Measurements from ENCODE around the gene KRTAP10-7.
A peak's percentile ranks its signal among the peaks of the same experiment; 100 is the strongest.
"Not testable (repeated sequence)": the region's sequence is repeated elsewhere in the genome, so short reads cannot be mapped to it uniquely, and the experiment has no call there.

KRTAP10-7 gene

GRCh38 chr21:44600118-44600978 lies at the start of gene KRTAP10-7:
Gene KRTAP10-7, plus strand, starts transcription at chr21:44600597. Its CDS starts 25 bp downstream, at chr21:44600622.
- DNase-seq = not testable (repeated sequence)

GRCh38 chr21:44550807-44551206 lies 49.6 kb upstream of the KRTAP10-7 start:
- DNase-seq = no peak

GRCh38 chr21:44551340-44551961 lies 48.9 kb upstream of the KRTAP10-7 start, which contains the start of gene KRTAP10-2:
Gene KRTAP10-2, minus strand, starts transcription at chr21:44551505. Its CDS starts 47 bp downstream, at chr21:44551458.
- DNase-seq = no peak

GRCh38 chr21:44552136-44552535 lies 48.3 kb upstream of the KRTAP10-7 start:
- no peak for DNase-seq

- no peak for DNase-seq
Observed at GRCh38 chr21:44552681-44553080, 47.7 kb upstream of the KRTAP10-7 start.

- DNase-seq = no peak
Observed at GRCh38 chr21:44555200-44555875, 45.1 kb upstream of the KRTAP10-7 start.

- no peak for DNase-seq
Observed at GRCh38 chr21:44556879-44557278, 43.5 kb upstream of the KRTAP10-7 start.

GRCh38 chr21:44557491-44558328 lies 42.7 kb upstream of the KRTAP10-7 start:
- no peak for DNase-seq

GRCh38 chr21:44558329-44558675 lies 42.1 kb upstream of the KRTAP10-7 start:
- not testable (repeated sequence) for DNase-seq

GRCh38 chr21:44558695-44559094 lies 41.7 kb upstream of the KRTAP10-7 start, which contains the start of gene KRTAP10-3:
Gene KRTAP10-3, minus strand, starts transcription at chr21:44558795. Its CDS starts 80 bp downstream, at chr21:44558715.
- DNase-seq = no peak

- no peak for DNase-seq
Observed at GRCh38 chr21:44564099-44564498, 36.3 kb upstream of the KRTAP10-7 start.

GRCh38 chr21:44564886-44565598 lies 35.4 kb upstream of the KRTAP10-7 start:
- no peak for DNase-seq

GRCh38 chr21:44566403-44566802 lies 34.0 kb upstream of the KRTAP10-7 start:
- DNase-seq = peak; percentile 75

- no peak for DNase-seq
Observed at GRCh38 chr21:44567481-44568171, 32.8 kb upstream of the KRTAP10-7 start.

GRCh38 chr21:44568261-44568660 lies 32.1 kb upstream of the KRTAP10-7 start:
- DNase-seq = no peak

- DNase-seq = no peak
Observed at GRCh38 chr21:44568667-44569556, 31.5 kb upstream of the KRTAP10-7 start.

- DNase-seq = no peak
Observed at GRCh38 chr21:44569861-44570517, 30.4 kb upstream of the KRTAP10-7 start.

GRCh38 chr21:44571296-44571695 lies 29.1 kb upstream of the KRTAP10-7 start:
- no peak for DNase-seq
